G401 (cell line): ENCODE results near the gene CREG1. TPM values are rescaled to one million over a fixed set of nuclear protein-coding genes. Genes with fewer than 3 reads are reported as not detected.
"Not testable (repeated sequence)": the region's sequence is repeated elsewhere in the genome, so short reads cannot be mapped to it uniquely, and the experiment has no call there.

Experiments used
- DNase-seq: peaks from one replicate; pipeline ENCODE4 v3.0.0-alpha.2; 2015; ENCODE audit warnings: low spot score
- in situ Hi-C: cut with HindIII; loops from 2 replicates; pipeline ENCODE4 v1.10.0; 2016; ENCODE audit warnings: low sequenced_read_pairs, mixed read lengths
- total RNA-seq: library from RNA; depleted of rRNA; stranded (reverse); fragments of >200 nt; shearing (Covaris generic); gene quantifications from 2 replicates; pipeline ENCODE4 v1.2.3, GENCODE V29; 2014

CREG1 gene
- total RNA-seq, 1 experiment from 2014 or later = 1,526 TPM

- DNase-seq = no peak
- in situ Hi-C loops = no loop called here
Observed at GRCh38 chr1:167566766-167567165, 13.2 kb upstream of the CREG1 start.

- in situ Hi-C loops = no loop called here
- DNase-seq = no peak
Observed at GRCh38 chr1:167565922-167566321, 12.4 kb upstream of the CREG1 start.

GRCh38 chr1:167564612-167565270 lies 11.2 kb upstream of the CREG1 start:
- in situ Hi-C loops = no loop called here
- no peak for DNase-seq

- no peak for DNase-seq
- in situ Hi-C loops = no loop called here
Observed at GRCh38 chr1:167563579-167564246, 10.2 kb upstream of the CREG1 start.

GRCh38 chr1:167562702-167563101 lies 9.1 kb upstream of the CREG1 start:
- in situ Hi-C loops = no loop called here
- no peak for DNase-seq

- DNase-seq = no peak
- in situ Hi-C loops = no loop called here
Observed at GRCh38 chr1:167561753-167562152, 8.2 kb upstream of the CREG1 start.

- DNase-seq = peak; percentile 84
- in situ Hi-C loops = loop anchor here (10.0 kb wide), 2 partner anchors 291 to 491 kb away; no protein-coding TSS in a partner anchor
Observed at GRCh38 chr1:167555971-167556714, 2.6 kb upstream of the CREG1 start.

GRCh38 chr1:167555072-167555471 lies 1.5 kb upstream of the CREG1 start:
- DNase-seq = not testable (repeated sequence)
- in situ Hi-C loops = loop anchor here (10.0 kb wide), 2 partner anchors 290 to 490 kb away; no protein-coding TSS in a partner anchor

- DNase-seq = no peak
- in situ Hi-C loops = loop anchor here (10.0 kb wide), 2 partner anchors 289 to 489 kb away; no protein-coding TSS in a partner anchor
Observed at GRCh38 chr1:167554028-167554779, 642 bp upstream of the CREG1 start.

- no peak for DNase-seq
- in situ Hi-C loops = loop anchor here (10.0 kb wide), 2 partner anchors 287 to 487 kb away; no protein-coding TSS in a partner anchor
Observed at GRCh38 chr1:167551362-167551761, 2.2 kb downstream of the CREG1 start.

GRCh38 chr1:167548059-167548932 lies 5.3 kb downstream of the CREG1 start:
- DNase-seq = no peak
- in situ Hi-C loops = no loop called here

- no peak for DNase-seq
- in situ Hi-C loops = no loop called here
Observed at GRCh38 chr1:167546935-167547334, 6.6 kb downstream of the CREG1 start.

- in situ Hi-C loops = no loop called here
- DNase-seq = no peak
Observed at GRCh38 chr1:167545349-167545748, 8.2 kb downstream of the CREG1 start.

GRCh38 chr1:167544447-167545093 lies 9.0 kb downstream of the CREG1 start:
- in situ Hi-C loops = no loop called here
- no peak for DNase-seq

- no peak for DNase-seq
- in situ Hi-C loops = no loop called here
Observed at GRCh38 chr1:167543199-167543990, 10.2 kb downstream of the CREG1 start.

GRCh38 chr1:167542109-167543032 lies 11.2 kb downstream of the CREG1 start:
- in situ Hi-C loops = no loop called here
- no peak for DNase-seq
